Limb (tissue), 2 donors: ENCODE measurements around the gene SKI.

ENCODE experiments used
- DNase-seq, 2 donors: peaks; one replicate each; pipeline ENCODE4 v3.0.0-alpha.2; 2016; ENCODE audit errors: extremely low spot score in 2 of 2

The SKI gene

GRCh38 chr1:2194319-2194897, 33.7 kb upstream of the SKI start, which contains the start of gene FAAP20:
Gene FAAP20, minus strand, starts transcription at chr1:2194772. Its CDS starts 23 bp downstream, at chr1:2194749.
- DNase-seq: peak; percentile 49 to 94

- DNase-seq: peak; percentile 87 to 91
These were observed 33.0 kb upstream of the SKI start for GRCh38 chr1:2194898-2195673.

GRCh38 chr1:2195785-2196184, 32.3 kb upstream of the SKI start:
- DNase-seq: no peak

- no peak for DNase-seq
These were observed 31.0 kb upstream of the SKI start for GRCh38 chr1:2196901-2197638.

GRCh38 chr1:2197707-2198165, 30.4 kb upstream of the SKI start:
- no peak for DNase-seq

GRCh38 chr1:2198571-2198970, 29.5 kb upstream of the SKI start:
- DNase-seq: no peak

- peak; percentile 83 to 88 for DNase-seq
These were observed 28.9 kb upstream of the SKI start for GRCh38 chr1:2199042-2199810.

GRCh38 chr1:2200308-2200943, 27.7 kb upstream of the SKI start:
- no peak for DNase-seq

GRCh38 chr1:2201062-2201461, 27.1 kb upstream of the SKI start:
- DNase-seq: no peak

GRCh38 chr1:2202008-2202575, 26.0 kb upstream of the SKI start:
- no peak for DNase-seq

- no peak for DNase-seq
These were observed 25.1 kb upstream of the SKI start for GRCh38 chr1:2202843-2203601.

GRCh38 chr1:2203671-2204414, 24.3 kb upstream of the SKI start:
- no peak for DNase-seq

- peak; percentile 78 to 94 for DNase-seq
These were observed 23.5 kb upstream of the SKI start for GRCh38 chr1:2204415-2205190.

- peak; percentile 91 to 97 for DNase-seq
These were observed 22.7 kb upstream of the SKI start for GRCh38 chr1:2205191-2205952.

- peak in 1 of 2 donors; percentile 41 for DNase-seq
These were observed 21.2 kb upstream of the SKI start for GRCh38 chr1:2206813-2207487.

- DNase-seq: peak in 1 of 2 donors; percentile 61
These were observed 19.5 kb upstream of the SKI start for GRCh38 chr1:2208309-2209239.
